Fibroblast of the aortic adventitia (primary cell): Measurements from ENCODE around the gene GFRA1. TPM values are rescaled to one million over a fixed set of nuclear protein-coding genes. Genes with fewer than 3 reads are reported as not detected.
"Not testable (repeated sequence)": the region's sequence is repeated elsewhere in the genome, so short reads cannot be mapped to it uniquely, and the experiment has no call there.

Source experiments
- DNase-seq: peaks from one replicate; pipeline ENCODE4 v3.0.0-alpha.2; 2010; ENCODE audit warnings: low read depth
- H3K4me3 ChIP-seq: 2 replicates; pipeline ENCODE4 v1.5.1; 2011; ENCODE audit warnings: low read depth, mild to moderate bottlenecking, control low read depth, low read length, moderate library complexity
- total RNA-seq: library from RNA; depleted of rRNA; stranded (reverse); fragments of >200 nt; gene quantifications from 2 replicates; pipeline ENCODE4 v1.2.3, GENCODE V29; 2012; ENCODE audit warnings: low replicate concordance
- TF ChIP-seq, protein P1 (sequence below): IDR thresholded peaks from 2 replicates; pipeline ENCODE4 v1.5.1; 2011; ENCODE audit warnings: mild to moderate bottlenecking, low read length, control low read depth, inconsistent platforms; ENCODE audit not compliant: insufficient read depth

The GFRA1 gene
- total RNA-seq, 1 donor = 0.18 TPM

DNA sequence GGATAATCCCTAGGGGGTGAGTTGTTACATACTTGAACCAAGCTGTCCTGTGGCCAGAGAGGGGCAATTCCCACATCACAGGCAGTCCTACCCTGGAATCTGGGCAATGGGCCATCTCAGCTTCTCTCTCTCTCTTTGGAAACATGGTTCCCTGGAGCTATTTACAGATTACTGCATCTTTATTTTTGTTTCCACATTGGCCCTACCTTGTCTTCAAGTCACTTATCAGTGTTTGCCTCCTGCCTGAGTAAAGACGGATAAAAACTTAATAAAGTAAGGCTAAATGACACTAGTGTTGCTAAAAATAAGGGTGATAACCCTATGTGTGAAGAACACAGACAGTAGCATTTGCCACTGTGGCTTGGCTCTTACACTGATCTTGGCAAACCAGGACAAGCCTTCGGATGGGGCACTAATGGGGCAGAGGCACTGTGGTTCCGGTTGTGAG is 228.2 kb downstream of the GFRA1 start:
- DNase-seq = peak; percentile 1
- TF ChIP-seq, protein P1, sequence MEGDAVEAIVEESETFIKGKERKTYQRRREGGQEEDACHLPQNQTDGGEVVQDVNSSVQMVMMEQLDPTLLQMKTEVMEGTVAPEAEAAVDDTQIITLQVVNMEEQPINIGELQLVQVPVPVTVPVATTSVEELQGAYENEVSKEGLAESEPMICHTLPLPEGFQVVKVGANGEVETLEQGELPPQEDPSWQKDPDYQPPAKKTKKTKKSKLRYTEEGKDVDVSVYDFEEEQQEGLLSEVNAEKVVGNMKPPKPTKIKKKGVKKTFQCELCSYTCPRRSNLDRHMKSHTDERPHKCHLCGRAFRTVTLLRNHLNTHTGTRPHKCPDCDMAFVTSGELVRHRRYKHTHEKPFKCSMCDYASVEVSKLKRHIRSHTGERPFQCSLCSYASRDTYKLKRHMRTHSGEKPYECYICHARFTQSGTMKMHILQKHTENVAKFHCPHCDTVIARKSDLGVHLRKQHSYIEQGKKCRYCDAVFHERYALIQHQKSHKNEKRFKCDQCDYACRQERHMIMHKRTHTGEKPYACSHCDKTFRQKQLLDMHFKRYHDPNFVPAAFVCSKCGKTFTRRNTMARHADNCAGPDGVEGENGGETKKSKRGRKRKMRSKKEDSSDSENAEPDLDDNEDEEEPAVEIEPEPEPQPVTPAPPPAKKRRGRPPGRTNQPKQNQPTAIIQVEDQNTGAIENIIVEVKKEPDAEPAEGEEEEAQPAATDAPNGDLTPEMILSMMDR = no peak
- no peak overlapping the region for H3K4me3 ChIP-seq

DNA sequence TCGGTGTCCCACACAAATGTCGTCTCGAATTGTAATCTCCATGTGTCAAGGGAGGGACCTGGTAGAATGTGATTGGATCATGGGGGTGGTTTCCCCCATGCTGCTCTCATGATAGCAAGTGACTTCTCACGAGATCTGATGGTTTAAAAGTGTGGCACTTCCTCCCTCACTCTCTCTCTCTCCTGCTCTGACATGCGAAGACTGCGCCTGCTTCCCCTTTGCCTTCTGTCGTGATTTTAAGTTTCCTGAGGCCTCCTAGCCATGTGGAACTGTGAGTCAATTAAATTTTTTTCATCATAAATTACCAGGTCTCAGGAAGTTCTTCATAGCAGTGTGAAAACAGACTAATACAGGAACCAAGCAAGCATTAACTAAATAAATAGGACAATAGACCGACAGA is 229.1 kb downstream of the GFRA1 start:
- TF ChIP-seq, protein P1 = no peak
- DNase-seq = no peak
- no peak overlapping the region for H3K4me3 ChIP-seq

DNA sequence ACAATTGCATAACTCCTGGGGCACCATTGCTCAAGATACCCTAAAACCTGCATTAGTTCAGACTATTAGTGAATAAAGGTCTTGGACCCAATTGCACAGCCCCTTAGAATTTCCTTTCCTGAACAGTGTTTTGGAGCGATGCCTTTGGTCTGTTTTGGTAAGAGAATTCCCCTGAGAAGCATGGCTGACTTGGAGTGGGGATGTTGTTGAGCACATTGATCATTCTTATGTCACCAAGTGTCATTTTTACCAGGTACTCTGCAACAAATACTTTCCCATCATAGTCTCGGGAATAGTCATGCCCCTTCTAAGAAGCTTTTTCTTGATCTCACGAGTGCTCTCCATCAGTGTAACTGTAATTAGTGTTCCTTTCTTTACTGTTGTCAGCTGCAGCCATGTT is 229.7 kb downstream of the GFRA1 start:
- H3K4me3 ChIP-seq = no peak overlapping the region
- no peak for DNase-seq
- TF ChIP-seq, protein P1 = no peak

DNA sequence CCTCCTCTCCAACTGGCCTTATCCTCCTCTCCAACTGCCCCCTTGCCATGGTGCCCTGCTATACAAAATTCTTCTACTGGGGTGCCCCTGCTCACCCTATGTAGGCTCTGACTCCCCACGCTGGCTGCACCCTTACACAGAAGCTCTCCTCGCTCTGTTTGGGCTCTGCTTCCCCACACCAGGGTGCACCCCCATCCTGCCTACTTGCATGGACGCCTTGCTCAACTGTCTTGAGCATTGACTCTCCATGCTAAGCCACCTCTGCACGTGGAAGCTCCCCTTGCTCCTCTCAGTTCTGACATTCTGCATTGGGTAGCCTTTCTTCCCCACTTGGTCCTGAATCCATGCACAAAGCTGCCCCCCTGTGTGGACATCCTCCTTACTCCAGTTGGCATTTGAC is 231.1 kb downstream of the GFRA1 start:
- TF ChIP-seq, protein P1 = no peak
- DNase-seq = no peak

DNA sequence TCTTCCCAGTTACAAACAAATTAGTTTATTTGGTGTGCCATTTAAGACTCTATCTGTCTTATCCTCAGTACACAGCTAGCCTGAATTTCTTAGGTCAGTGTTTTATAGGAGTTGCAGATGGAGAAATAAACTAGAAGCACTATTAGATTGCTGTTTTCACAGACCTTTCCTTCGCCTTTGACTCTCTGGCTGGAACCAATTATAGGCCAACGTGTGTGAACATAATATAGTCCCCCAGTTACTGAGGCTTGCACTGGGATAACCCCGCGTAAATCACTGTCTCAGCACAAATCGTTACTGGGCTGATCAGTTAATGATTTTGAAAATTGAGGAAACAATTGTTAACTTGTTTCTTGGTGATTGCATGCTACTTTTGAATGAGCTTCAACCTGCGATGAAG is 233.4 kb downstream of the GFRA1 start:
- no peak overlapping the region for H3K4me3 ChIP-seq
- TF ChIP-seq, protein P1 = no peak
- no peak for DNase-seq

More for the DNA sequence above, 231.1 kb downstream of the GFRA1 start:
- no peak overlapping the region for H3K4me3 ChIP-seq

DNA sequence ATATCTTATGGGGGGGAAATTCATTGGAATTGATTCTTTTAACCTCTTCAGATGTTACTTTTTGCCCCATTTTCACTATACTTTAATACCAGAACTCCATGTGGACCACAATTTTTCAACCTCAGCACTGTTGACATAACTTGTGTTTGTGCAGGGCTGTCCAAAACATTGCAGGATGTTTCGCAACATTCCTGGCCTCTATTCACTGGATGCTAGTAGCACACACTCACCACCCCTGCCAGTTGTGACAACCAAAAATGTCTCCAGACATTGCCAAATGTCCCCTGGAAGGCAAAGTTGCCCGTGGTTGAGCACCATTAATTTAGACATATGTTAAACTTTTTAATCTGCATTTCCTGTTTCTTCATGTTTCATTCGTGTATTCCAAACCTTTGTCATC is 234.7 kb downstream of the GFRA1 start:
- DNase-seq = peak; percentile 22
- H3K4me3 ChIP-seq = no peak overlapping the region
- TF ChIP-seq, protein P1 = no peak

DNA sequence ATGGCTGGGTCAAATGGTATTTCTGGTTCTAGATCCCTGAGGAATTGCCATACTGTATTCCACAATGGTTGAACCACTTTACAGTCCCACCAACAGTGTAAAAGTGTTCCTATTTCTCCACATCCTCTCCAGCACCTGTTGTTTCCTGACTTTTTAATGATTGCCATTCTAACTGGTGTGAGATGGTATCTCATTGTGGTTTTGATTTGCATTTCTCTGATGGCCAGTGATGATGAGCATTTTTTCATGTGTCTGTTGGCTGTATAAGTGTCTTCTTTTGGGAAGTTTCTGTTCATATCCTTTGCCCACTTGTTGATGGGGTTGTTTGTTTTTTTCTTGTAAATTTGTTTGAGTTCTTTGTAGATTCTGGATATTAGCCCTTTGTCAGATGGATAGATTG is 237.6 kb downstream of the GFRA1 start:
- H3K4me3 ChIP-seq, DNase-seq: not testable (repeated sequence)
